ENCODE measurements around the gene PRKCA. TPM values are rescaled to one million over a fixed set of nuclear protein-coding genes. Genes with fewer than 3 reads are reported as not detected.

PRKCA gene
- total and polyA plus RNA-seq, 9 donors, result 9.1 to 67.6 (median 37.2) TPM

DNA sequence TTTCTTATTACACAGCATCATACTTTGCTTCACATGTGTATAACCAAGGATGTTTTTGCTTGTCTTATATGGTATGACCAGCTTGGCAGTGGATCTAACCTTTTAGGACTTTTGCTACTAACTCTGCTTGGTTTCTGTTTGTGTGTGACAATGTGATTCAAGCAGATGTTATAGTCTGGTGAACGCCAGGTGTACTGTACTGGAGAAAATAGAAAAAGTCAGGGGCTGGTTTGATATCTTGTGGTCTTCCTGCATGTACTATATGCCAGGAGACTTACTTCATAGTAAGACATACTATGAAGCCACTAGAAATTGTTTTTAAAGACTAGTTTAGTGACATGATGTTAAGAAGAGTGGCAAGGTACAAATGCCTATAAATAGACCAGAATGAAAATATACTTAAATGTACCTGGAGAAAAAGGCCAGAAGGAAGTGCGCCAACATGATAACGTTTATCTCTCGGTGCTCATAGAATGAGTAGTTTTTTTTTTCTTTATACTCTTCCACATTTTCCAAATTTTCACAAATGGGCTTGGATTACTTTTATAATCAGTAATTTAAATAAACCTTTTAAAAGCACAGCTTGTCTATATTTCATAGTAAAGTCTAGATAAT is 112.3 kb downstream of the PRKCA start:
- intact Hi-C loops (cut with DNase I), result no loop called here
- H3K27ac ChIP-seq, result no peak overlapping the region
- no peaks in the 10 kb centered on the region for H3K27me3 ChIP-seq
- H3K36me3 ChIP-seq, result no peaks in the 10 kb centered on the region
- no peak overlapping the region for H3K4me3 ChIP-seq
- H3K4me1 ChIP-seq (ENCODE audit: insufficient read depth), result peaks cover 7% of the 10 kb centered on the region
- no peaks in the 10 kb centered on the region for H3K9me3 ChIP-seq
- no peak for DNase-seq
- TF ChIP-seq EP300 (IDR thresholded peaks at IDR 0.05), result no peak
- TF ChIP-seq, protein P1, sequence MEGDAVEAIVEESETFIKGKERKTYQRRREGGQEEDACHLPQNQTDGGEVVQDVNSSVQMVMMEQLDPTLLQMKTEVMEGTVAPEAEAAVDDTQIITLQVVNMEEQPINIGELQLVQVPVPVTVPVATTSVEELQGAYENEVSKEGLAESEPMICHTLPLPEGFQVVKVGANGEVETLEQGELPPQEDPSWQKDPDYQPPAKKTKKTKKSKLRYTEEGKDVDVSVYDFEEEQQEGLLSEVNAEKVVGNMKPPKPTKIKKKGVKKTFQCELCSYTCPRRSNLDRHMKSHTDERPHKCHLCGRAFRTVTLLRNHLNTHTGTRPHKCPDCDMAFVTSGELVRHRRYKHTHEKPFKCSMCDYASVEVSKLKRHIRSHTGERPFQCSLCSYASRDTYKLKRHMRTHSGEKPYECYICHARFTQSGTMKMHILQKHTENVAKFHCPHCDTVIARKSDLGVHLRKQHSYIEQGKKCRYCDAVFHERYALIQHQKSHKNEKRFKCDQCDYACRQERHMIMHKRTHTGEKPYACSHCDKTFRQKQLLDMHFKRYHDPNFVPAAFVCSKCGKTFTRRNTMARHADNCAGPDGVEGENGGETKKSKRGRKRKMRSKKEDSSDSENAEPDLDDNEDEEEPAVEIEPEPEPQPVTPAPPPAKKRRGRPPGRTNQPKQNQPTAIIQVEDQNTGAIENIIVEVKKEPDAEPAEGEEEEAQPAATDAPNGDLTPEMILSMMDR (IDR thresholded peaks at IDR 0.05), result no peak
- no peak for TF ChIP-seq POLR2A (IDR thresholded peaks at IDR 0.05)
- 80 to 90% (median 88%) methylated on average over 4 of the region's 4 CpGs for WGBS, 3 donors

DNA sequence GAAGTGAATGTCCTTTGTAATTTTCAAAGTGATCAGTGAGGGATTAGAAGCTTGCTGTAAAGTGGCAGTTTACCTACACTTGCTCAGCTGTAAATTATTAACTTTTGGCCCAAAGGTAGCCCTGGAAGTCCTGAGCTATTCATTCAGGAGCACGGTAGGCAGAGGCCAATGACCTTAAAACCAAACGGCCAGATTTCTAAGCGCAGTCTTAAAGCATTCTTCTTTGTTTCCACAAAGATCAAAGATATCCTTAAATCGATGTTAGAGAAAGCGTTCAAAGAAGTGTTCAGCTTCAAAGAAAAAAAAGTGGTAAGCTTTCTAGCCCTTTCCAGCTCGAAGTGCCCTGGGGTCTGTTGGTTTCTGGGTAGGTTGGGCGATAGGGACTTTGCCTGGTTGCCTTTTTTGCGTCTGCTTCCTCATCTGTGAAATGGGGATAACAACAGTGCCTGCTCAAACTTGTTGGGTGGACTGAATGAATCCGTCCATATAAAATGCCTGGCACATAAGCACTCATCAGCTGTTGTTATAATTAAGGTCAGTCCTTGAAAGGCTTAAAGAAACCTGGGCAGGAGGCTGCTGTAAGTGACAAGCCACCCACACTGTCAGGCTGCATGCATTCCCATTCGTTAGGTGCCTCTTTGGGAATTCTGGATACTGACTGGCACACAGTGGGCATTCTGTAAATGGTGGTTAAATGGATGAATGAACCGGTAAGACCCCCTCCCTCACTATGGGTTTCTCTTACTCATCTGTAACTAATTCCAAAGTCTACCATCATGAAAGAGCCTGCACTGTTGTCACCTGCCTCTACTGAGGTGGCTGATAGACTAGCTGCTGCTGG is 113.2 kb downstream of the PRKCA start:
- DNase-seq, result no peak
- Histone ChIP-seq H3K9me3 (no peaks in the 10 kb centered on the region), H3K36me3 (no peaks in the 10 kb centered on the region), H3K4me1 (ENCODE audit: insufficient read depth) (peaks cover 7% of the 10 kb centered on the region), H3K27ac (no peak overlapping the region), H3K4me3 (no peak overlapping the region), H3K27me3 (no peaks in the 10 kb centered on the region)
- intact Hi-C loops (cut with DNase I), result no loop called here
- 76 to 83% (median 81%) methylated on average over 11 of the region's 11 CpGs for WGBS, 3 donors
- TF ChIP-seq, protein P1 (IDR thresholded peaks at IDR 0.05), result no peak
- TF ChIP-seq EP300 (IDR thresholded peaks at IDR 0.05) (no peak), POLR2A (IDR thresholded peaks at IDR 0.05) (no peak)

DNA sequence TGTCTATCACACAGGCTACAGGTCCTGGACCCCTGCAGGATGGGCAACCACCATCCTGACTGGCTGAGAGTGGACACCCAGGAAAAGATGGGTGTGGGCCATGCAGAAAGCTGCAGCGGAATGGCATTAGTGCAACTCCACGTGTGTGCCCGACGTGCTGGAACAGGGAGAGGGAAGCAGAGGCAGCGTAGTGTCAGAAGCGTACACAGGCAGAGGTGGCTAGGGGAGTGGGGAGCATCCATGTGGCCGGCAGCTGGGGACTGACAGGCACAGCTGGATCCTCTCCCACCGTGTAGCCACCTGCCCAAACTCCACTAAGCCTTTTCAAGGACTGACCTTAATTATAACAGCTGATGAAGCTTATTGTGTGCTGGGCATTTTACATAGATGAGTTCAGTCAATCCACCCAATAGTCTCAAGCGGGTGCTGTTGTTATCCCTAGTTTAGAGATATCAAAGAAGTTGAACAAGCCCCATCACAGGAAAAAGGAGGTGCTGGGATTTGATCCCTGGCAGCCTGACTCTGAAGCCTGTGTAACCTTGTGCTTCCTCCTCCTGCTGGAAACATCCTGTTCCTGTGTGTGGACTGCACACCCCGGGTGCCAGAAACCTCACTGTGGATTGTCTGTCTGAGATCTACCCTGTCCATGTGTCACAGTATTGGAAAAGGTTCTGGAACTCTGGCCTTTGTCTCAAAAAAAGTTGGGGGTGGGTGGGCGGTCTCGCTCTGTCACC is 114.0 kb downstream of the PRKCA start:
- no peak for TF ChIP-seq POLR2A (IDR thresholded peaks at IDR 0.05)
- no peak overlapping the region for H3K4me3 ChIP-seq
- no peaks in the 10 kb centered on the region for H3K36me3 ChIP-seq
- H3K4me1 ChIP-seq (ENCODE audit: insufficient read depth), result peaks cover 6% of the 10 kb centered on the region
- DNase-seq, result no peak
- H3K27me3 ChIP-seq, result no peaks in the 10 kb centered on the region
- intact Hi-C loops (cut with DNase I), result no loop called here
- WGBS, 3 donors, result 71 to 82% (median 79%) methylated on average over 12 of the region's 12 CpGs
- no peaks in the 10 kb centered on the region for H3K9me3 ChIP-seq
- no peak overlapping the region for H3K27ac ChIP-seq

DNA sequence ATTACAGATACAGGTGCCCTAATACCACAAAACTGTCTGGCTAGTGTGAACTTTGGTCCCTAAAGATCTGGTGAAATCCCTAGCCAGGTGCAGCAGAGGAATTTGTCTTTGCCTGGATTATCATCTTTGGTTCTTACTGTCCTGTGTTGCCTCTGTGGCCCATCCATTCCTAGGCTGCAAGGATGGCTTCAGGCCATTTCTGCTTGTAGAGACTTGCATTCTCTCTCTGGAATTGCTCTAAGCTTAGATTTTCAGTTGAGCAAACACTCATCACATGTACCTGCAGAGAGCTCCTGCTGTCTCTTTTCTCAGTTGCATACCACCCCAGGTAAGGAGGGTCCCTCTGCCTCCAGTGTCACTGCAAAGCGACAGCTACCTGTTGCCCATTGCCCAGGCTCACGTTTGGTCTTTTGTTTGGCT is 114.9 kb downstream of the PRKCA start:
- TF ChIP-seq, protein P1 (IDR thresholded peaks at IDR 0.05), result no peak
- TF ChIP-seq POLR2A (IDR thresholded peaks at IDR 0.05) (no peak), EP300 (IDR thresholded peaks at IDR 0.05) (no peak)
- intact Hi-C loops (cut with DNase I), result no loop called here
- WGBS, 3 donors, result 86 to 91% (median 90%) methylated on average over 2 of the region's 2 CpGs
- no peaks in the 10 kb centered on the region for H3K27me3 ChIP-seq
- no peaks in the 10 kb centered on the region for H3K9me3 ChIP-seq
- H3K4me1 ChIP-seq (ENCODE audit: insufficient read depth), result peaks cover 4% of the 10 kb centered on the region
- no peak for DNase-seq
- H3K36me3 ChIP-seq, result no peaks in the 10 kb centered on the region
- no peak overlapping the region for H3K4me3 ChIP-seq
- no peak overlapping the region for H3K27ac ChIP-seq

Data from ovary (tissue), 9 donors.